ENCODE results near the gene RELT. TPM values are rescaled to one million over a fixed set of nuclear protein-coding genes. Genes with fewer than 3 reads are reported as not detected.

The RELT gene
- total RNA-seq, 1 donor from 2014 or later: 20.9 TPM

- Mint-ChIP-seq H3K27me3 (ENCODE audit: low read depth) (no peaks in the 10 kb centered on the region), H3K36me3 (ENCODE audit: low read depth) (no peaks in the 10 kb centered on the region), H3K4me1 (peaks cover 53% of the 10 kb centered on the region), H3K9me3 (no peaks in the 10 kb centered on the region), H3K4me3 (no peak overlapping the region), H3K27ac (ENCODE audit: unreplicated experiment) (no peak overlapping the region)
- no peak for DNase-seq (ENCODE audit: low read depth, low spot score)
- TF ChIP-seq CTCF (conservative IDR thresholded peaks at IDR 0.05): no peak
These were observed 38.4 kb upstream of the RELT start for GRCh38 chr11:73337846-73338245.

GRCh38 chr11:73338279-73338678, 37.9 kb upstream of the RELT start:
- no peak for TF ChIP-seq CTCF (conservative IDR thresholded peaks at IDR 0.05)
- Mint-ChIP-seq H3K36me3 (ENCODE audit: low read depth) (no peaks in the 10 kb centered on the region), H3K27me3 (ENCODE audit: low read depth) (no peaks in the 10 kb centered on the region), H3K4me3 (no peak overlapping the region), H3K9me3 (no peaks in the 10 kb centered on the region), H3K27ac (ENCODE audit: unreplicated experiment) (no peak overlapping the region), H3K4me1 (peaks cover 49% of the 10 kb centered on the region)
- DNase-seq (ENCODE audit: low read depth, low spot score): no peak

DNA sequence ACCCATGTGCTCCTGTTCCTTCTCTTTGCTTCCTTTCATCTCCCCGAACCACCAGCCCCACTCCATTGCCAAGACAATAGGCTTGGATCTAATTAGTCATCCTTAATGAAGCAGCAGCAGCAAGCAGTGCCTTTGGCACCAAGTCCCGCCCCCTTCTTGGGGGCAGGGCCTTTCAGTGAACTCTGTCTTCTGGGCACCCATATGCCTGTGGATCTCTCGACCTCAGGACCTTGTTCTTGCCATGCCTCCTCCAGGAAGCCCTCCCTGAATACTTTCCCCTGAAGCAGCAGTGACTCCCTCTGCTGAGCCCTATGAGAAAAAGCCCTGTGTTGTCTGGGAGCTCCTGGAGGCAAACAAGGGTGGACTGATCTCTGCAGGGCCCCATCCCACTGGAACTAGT, 36.0 kb upstream of the RELT start:
- no peaks in the 10 kb centered on the region for H3K36me3 Mint-ChIP-seq (ENCODE audit: low read depth)
- H3K4me1 Mint-ChIP-seq: peaks cover 38% of the 10 kb centered on the region
- H3K9me3 Mint-ChIP-seq: no peaks in the 10 kb centered on the region
- TF ChIP-seq CTCF (conservative IDR thresholded peaks at IDR 0.05): no peak
- no peak overlapping the region for H3K27ac Mint-ChIP-seq (ENCODE audit: unreplicated experiment)
- DNase-seq (ENCODE audit: low read depth, low spot score): no peak
- H3K4me3 Mint-ChIP-seq: peak overlapping the region; percentile 27
- H3K27me3 Mint-ChIP-seq (ENCODE audit: low read depth): no peaks in the 10 kb centered on the region

GRCh38 chr11:73342633-73343032, 33.6 kb upstream of the RELT start:
- Mint-ChIP-seq H3K4me1 (peaks cover 40% of the 10 kb centered on the region), H3K36me3 (ENCODE audit: low read depth) (peaks cover 2% of the 10 kb centered on the region), H3K27me3 (ENCODE audit: low read depth) (no peaks in the 10 kb centered on the region), H3K9me3 (no peaks in the 10 kb centered on the region), H3K4me3 (peak overlapping the region; percentile 83), H3K27ac (ENCODE audit: unreplicated experiment) (peak overlapping the region; percentile 1)
- TF ChIP-seq CTCF (conservative IDR thresholded peaks at IDR 0.05): no peak
- DNase-seq (ENCODE audit: low read depth, low spot score): peak; percentile 28

- no peaks in the 10 kb centered on the region for H3K9me3 Mint-ChIP-seq
- H3K4me3 Mint-ChIP-seq: peak overlapping the region; percentile 56
- H3K4me1 Mint-ChIP-seq: peaks cover 40% of the 10 kb centered on the region
- H3K36me3 Mint-ChIP-seq (ENCODE audit: low read depth): peaks cover 2% of the 10 kb centered on the region
- H3K27ac Mint-ChIP-seq (ENCODE audit: unreplicated experiment): no peak overlapping the region
- H3K27me3 Mint-ChIP-seq (ENCODE audit: low read depth): no peaks in the 10 kb centered on the region
- no peak for TF ChIP-seq CTCF (conservative IDR thresholded peaks at IDR 0.05)
- DNase-seq (ENCODE audit: low read depth, low spot score): no peak
These were observed 32.9 kb upstream of the RELT start for GRCh38 chr11:73343076-73343873.

Data from neural crest cell (in vitro differentiated cells).